Heart right ventricle (tissue), 16 donors: Measurements from ENCODE around the gene STOML2. TPM values are rescaled to one million over a fixed set of nuclear protein-coding genes. Genes with fewer than 3 reads are reported as not detected.
A peak's percentile ranks its signal among the peaks of the same experiment; 100 is the strongest.

ENCODE experiments used
- ATAC-seq, 8 donors: fragments of 200-7000 bp; cut with Tn5 transposase; one replicate each; pipeline ENCODE4 v1.9.1; 2020; ENCODE audit warnings: mild to moderate bottlenecking in 8 of 8, moderate library complexity in 8 of 8, moderate number of reproducible peaks in 1 of 8
- DNase-seq, 2 donors: peaks; one replicate each; pipeline ENCODE4 v3.0.0-alpha.2; 2020
- H3K27ac ChIP-seq, 10 donors: fragments of 200-600 bp; sonication (generic) in 2 of 10; one replicate each; pipeline versions ENCODE4 v1.5.0 to v1.8.0; 2020 to 2022; ENCODE audit warnings: mild to moderate bottlenecking in 3 of 10
- H3K27me3 ChIP-seq, 7 donors: fragments of 200-600 bp; one replicate each; pipeline ENCODE4 v1.8.0; 2021 to 2022; ENCODE audit warnings: mild to moderate bottlenecking in 2 of 7
- H3K36me3 ChIP-seq, 9 donors: fragments of 200-600 bp; sonication (generic) in 1 of 9; one replicate each; pipeline versions ENCODE4 v1.5.0 to v1.8.0; 2020 to 2022; ENCODE audit warnings: mild to moderate bottlenecking in 2 of 9
- H3K4me1 ChIP-seq, 9 donors: fragments of 200-600 bp; sonication (generic) in 1 of 9; one replicate each; pipeline versions ENCODE4 v1.5.0 to v1.8.0; 2020 to 2022; ENCODE audit warnings: mild to moderate bottlenecking in 4 of 9
- H3K4me3 ChIP-seq, 10 donors: fragments of 200-600 bp; sonication (generic) in 2 of 10; one replicate each; pipeline versions ENCODE4 v1.5.0 to v1.8.0; 2020 to 2022; ENCODE audit warnings: mild to moderate bottlenecking in 7 of 10, moderate library complexity in 2 of 10
- H3K9me3 ChIP-seq, 11 donors: fragments of 200-600 bp in 10 of 11; sonication (generic) in 2 of 11; one replicate each; pipeline versions ENCODE4 v1.5.0 to v1.8.0; 2013 to 2022; ENCODE audit warnings: mild to moderate bottlenecking in 2 of 11, control low read depth in 1 of 11, moderate library complexity in 1 of 11
- whole genome bisulfite sequencing, 2 donors: extraction: QIAGEN DNeasy Blood & Tissue Kit; methylation state at CpG; one replicate each; pipeline ENCODE4 v1.1.7; 2013; ENCODE audit warnings: inconsistent platforms in 1 of 2; 5-methylcytosine and 5-hydroxymethylcytosine counted together
- intact Hi-C, 10 donors: fragments of 100-400 bp; cut with DNase I; formaldehyde crosslinking; loops; one replicate each; pipeline versions ENCODE4 v1.11.1 to v1.14.2; 2022
- polyA plus RNA-seq, 2 donors: library from polyadenylated mRNA; stranded (reverse); fragments of 200-250 nt; gene quantifications; one replicate each; pipeline ENCODE4 v1.2.3, GENCODE V29; 2013
- total RNA-seq, 10 donors: library from RNA; stranded (reverse); fragmentation: NEBNext Ultra II Directional in 3 of 10; extraction: Animal tissue kit (Norgen Biotek cat#: 25700) in 3 of 10; gene quantifications; one replicate each; pipeline versions ENCODE4 v1.2.1 to v1.2.4, GENCODE V29; 2021 to 2023
- TF ChIP-seq, protein P1 (sequence below), 9 donors: fragments of 200-600 bp; sonication (generic) in 2 of 9; IDR thresholded peaks; one replicate each; pipeline versions ENCODE4 v1.5.0 to v1.8.0; 2021 to 2022; ENCODE audit warnings: antibody characterized with exemption in 9 of 9, mild to moderate bottlenecking in 5 of 9, moderate library complexity in 1 of 9
- donor health status: Arrhythmogenic right ventricular cardiomyopathy.
- donor health status: ischemic (EF 13 %, LVEDD 7.1; RV severe dilation, severe dysfunction).
- donor health status: healthy with polysubstance abuse.
- donor health status: DM: no; HTN: yes; CAD: no.
- donor health status: DM: no; HTN: no; CAD: no.
- donor health status: ischemic (EF 25% LVEDD 6.9; RV normal size, moderate dysfunction).
- donor health status: ischemic (EF 25% LVEDD 5.7; RV mildly dilated, moderate dysfunction).
- donor health status: healthy.
- donor health status: DM: yes; HTN: yes; CAD: no.
- donor health status: Ischemic cardiomyopathy.
- donor health status: ischemic (EF 35%, LVEDD 5.7; RV mildly dilated, moderate dysfunction).
- donor health status: nonischemic (EF 11% LVEDD 7.7; RV severe dilation, severe dysfunction).
- donor health status: DM: yes; HTN: yes; CAD: no.
- donor health status: PGD.
- donor health status: ischemic (EF 29% LVEDD 5.4; RV normal size, mild dysfunction).
- donor health status: nonischemic (EF 23%, LVEDD 6.1; RV moderate dilation, normal function).

The STOML2 gene
- total and polyA plus RNA-seq, 12 donors: 43.7 to 153 (median 127) TPM

DNA sequence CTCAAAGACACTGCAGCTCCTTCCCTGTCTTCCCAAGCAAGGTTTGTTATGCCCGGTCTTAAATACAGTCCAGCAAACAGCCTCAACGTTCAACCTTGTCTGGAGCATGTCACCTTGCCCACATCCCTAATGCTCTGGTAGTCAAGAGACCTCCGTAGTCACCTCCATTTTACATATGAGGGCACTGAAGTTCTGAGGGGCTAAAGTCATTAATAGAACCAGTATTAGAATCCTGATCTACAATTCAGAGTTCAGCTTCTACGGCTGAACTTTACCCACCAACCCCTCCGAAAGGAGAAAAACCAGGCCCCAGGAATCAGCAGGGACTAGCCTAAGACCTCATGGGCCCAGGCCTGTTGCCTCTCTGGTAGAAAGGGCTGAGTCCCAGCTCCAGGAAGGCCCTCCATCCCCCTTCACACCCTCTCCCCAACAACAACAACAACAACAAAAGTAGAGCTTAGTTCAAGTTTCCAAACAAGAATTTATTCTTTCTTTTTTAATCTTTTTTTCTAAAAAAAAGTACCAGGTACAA, 795 bp upstream of the STOML2 start:
- Histone ChIP-seq H3K36me3 (peaks cover 0 to 76% (median 55%) of the 10 kb centered on the region in 9 donors), H3K9me3 (no peaks in the 10 kb centered on the region), H3K27ac (peak overlapping the region in 9 of 10 donors; percentile 80 to 91 (median 88)), H3K4me3 (peak overlapping the region in 9 of 10 donors; percentile 54 to 81 (median 71)), H3K4me1 (peaks cover 3 to 27% (median 20%) of the 10 kb centered on the region in 9 donors), H3K27me3 (no peaks in the 10 kb centered on the region)
- DNase-seq: no peak
- TF ChIP-seq, protein P1, sequence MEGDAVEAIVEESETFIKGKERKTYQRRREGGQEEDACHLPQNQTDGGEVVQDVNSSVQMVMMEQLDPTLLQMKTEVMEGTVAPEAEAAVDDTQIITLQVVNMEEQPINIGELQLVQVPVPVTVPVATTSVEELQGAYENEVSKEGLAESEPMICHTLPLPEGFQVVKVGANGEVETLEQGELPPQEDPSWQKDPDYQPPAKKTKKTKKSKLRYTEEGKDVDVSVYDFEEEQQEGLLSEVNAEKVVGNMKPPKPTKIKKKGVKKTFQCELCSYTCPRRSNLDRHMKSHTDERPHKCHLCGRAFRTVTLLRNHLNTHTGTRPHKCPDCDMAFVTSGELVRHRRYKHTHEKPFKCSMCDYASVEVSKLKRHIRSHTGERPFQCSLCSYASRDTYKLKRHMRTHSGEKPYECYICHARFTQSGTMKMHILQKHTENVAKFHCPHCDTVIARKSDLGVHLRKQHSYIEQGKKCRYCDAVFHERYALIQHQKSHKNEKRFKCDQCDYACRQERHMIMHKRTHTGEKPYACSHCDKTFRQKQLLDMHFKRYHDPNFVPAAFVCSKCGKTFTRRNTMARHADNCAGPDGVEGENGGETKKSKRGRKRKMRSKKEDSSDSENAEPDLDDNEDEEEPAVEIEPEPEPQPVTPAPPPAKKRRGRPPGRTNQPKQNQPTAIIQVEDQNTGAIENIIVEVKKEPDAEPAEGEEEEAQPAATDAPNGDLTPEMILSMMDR (IDR thresholded peaks at IDR 0.05): no peak
- WGBS, 2 donors: 26 to 37% methylated on average over 5 of the region's 5 CpGs
- ATAC-seq: no peak
- intact Hi-C loops: loop anchor here in 1 of 10 donors (10.0 kb wide), 1 partner anchor 109 kb away; no protein-coding TSS in a partner anchor

DNA sequence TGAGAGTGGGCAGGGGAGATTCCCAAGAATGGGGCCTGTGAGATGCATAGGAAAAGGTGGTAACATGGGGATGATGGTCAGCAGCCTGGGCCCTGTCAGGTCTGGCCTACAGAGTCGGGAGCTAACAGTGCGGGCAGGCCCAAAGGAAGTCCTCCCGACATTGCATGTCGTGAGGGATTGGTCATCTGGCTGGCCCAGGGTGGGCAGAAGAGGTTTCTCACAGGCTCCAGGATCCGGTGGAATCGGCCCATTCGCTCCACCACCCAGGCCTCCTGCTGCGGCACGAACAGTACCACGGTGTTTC, 514 bp downstream of the STOML2 start:
- 3% methylated on average over 10 of the region's 10 CpGs for WGBS, 2 donors
- H3K9me3 ChIP-seq: no peaks in the 10 kb centered on the region
- H3K27ac ChIP-seq: peak overlapping the region in 9 of 10 donors; percentile 80 to 91 (median 88)
- peak in 6 of 8 donors; percentile 2 to 49 (median 30) for ATAC-seq
- TF ChIP-seq, protein P1 (IDR thresholded peaks at IDR 0.05): no peak
- DNase-seq: no peak
- H3K4me1 ChIP-seq: peaks cover 3 to 27% (median 20%) of the 10 kb centered on the region in 9 donors
- H3K4me3 ChIP-seq: peak overlapping the region; percentile 40 to 81 (median 68)
- intact Hi-C loops: loop anchor here in 1 of 10 donors (10.0 kb wide), 1 partner anchor 108 kb away; no protein-coding TSS in a partner anchor
- no peaks in the 10 kb centered on the region for H3K27me3 ChIP-seq
- H3K36me3 ChIP-seq: peaks cover 0 to 63% (median 46%) of the 10 kb centered on the region in 9 donors

DNA sequence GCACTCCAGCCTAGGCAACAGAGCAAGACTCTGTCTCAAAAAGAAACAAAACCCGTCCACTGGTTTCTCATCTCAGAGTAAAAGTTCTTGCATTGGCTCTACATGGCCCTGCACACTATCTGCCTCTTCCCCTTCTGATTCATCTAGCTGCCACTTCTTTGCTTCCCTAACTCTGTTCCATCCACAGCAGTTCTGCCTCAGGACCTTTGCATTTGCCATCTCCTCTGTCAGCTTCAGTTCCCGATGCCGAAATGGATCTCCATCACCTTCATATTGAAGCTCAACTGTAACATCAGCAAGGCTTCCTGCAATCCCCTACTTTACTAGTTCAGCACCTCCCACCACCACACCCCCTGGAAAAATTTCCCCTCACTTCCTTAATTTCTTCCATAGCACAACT, 5.4 kb downstream of the STOML2 start:
- DNase-seq: no peak
- TF ChIP-seq, protein P1 (IDR thresholded peaks at IDR 0.05): no peak
- Histone ChIP-seq H3K4me1 (peaks cover 3 to 30% (median 20%) of the 10 kb centered on the region in 9 donors), H3K36me3 (peaks cover 0 to 50% (median 30%) of the 10 kb centered on the region in 9 donors), H3K27me3 (no peaks in the 10 kb centered on the region), H3K4me3 (no peak overlapping the region), H3K27ac (no peak overlapping the region), H3K9me3 (no peaks in the 10 kb centered on the region)
- WGBS, 2 donors: 90 to 96% methylated on average over 3 of the region's 3 CpGs
- ATAC-seq: no peak
- intact Hi-C loops: loop anchor here (2.0 to 10.0 kb wide), 6 partner anchors 25 to 203 kb away; partner anchors contain the start of genes DNAJB5 (in 1 of the 10) and VCP (in 1 of the 10)

DNA sequence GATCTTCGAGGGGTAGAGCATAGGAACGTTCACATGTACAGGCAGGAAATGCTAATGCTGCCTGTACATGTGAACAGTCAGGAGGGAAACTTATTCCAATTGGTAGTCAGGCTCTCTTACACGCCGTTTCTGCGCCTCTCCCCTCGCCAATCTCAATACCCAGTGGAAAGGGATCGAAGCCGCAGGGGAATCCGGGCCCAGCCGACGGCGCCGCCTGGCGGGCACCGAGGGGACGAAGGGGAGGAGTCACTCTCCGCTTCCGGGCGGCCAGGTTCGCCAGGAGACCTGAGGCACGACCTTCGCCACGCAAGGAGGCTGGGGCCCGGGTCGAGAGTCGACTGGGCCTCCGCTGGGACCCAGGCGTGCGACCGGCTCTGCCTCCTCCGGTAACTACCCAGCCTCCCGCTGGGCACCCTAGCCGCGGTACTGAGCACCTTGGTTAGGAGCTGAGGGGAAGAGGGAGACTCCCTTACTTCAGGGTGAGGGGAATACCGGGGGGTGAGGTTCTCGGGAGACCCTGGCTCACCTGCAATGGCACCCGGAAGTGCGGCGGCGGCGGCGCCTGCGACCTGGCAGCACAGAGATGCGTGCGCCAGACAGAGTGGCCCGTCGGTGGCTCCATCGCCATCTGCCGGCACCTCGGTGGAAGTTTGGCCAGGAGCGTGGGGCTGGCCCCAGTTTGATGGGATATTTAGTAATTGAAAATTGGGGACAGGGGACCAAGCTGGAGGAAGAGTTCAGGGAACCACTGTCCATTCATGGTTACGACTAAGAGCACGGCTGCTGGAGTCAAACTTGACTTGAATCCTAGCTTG, 6.7 kb downstream of the STOML2 start, which contains the start of gene PIGO:
Gene PIGO (minus strand): TSS at position 557 of the 815 bp plus-strand sequence. CDS start 1,026 bp downstream, outside the sequence.
- peaks cover 0 to 58% (median 35%) of the 10 kb centered on the region in 9 donors for H3K36me3 ChIP-seq
- intact Hi-C loops: loop anchor here (2.0 to 10.0 kb wide), 6 partner anchors 23 to 201 kb away; partner anchors contain the start of genes DNAJB5 (in 1 of the 10) and VCP (in 1 of the 10)
- peak; percentile 91 to 98 (median 96) for ATAC-seq

More for the DNA sequence above, 6.7 kb downstream of the STOML2 start, which contains the start of gene PIGO:
- peaks cover 0 to 18% (median 8%) of the 10 kb centered on the region in 9 donors for H3K4me1 ChIP-seq
- peak within 1 kb of the TSS; percentile 36 to 98 (median 84) for H3K4me3 ChIP-seq
- peak; percentile 85 to 89 for DNase-seq
- no peaks in the 10 kb centered on the region for H3K27me3 ChIP-seq
- TF ChIP-seq, protein P1 (IDR thresholded peaks at IDR 0.05): peak; percentile 63 to 81 (median 73)
- WGBS, 2 donors: 0% methylated on average over 53 of the region's 53 CpGs
- peak within 1 kb of the TSS; percentile 70 to 99 (median 96) for H3K27ac ChIP-seq
- no peaks in the 10 kb centered on the region for H3K9me3 ChIP-seq
